ENCODE results near the gene SLMAP. TPM values are rescaled to one million over a fixed set of nuclear protein-coding genes. Genes with fewer than 3 reads are reported as not detected.
A peak's percentile ranks its signal among the peaks of the same experiment; 100 is the strongest.

SLMAP gene
- total RNA-seq, 1 experiment from 2014 or later = 79.5 TPM

DNA sequence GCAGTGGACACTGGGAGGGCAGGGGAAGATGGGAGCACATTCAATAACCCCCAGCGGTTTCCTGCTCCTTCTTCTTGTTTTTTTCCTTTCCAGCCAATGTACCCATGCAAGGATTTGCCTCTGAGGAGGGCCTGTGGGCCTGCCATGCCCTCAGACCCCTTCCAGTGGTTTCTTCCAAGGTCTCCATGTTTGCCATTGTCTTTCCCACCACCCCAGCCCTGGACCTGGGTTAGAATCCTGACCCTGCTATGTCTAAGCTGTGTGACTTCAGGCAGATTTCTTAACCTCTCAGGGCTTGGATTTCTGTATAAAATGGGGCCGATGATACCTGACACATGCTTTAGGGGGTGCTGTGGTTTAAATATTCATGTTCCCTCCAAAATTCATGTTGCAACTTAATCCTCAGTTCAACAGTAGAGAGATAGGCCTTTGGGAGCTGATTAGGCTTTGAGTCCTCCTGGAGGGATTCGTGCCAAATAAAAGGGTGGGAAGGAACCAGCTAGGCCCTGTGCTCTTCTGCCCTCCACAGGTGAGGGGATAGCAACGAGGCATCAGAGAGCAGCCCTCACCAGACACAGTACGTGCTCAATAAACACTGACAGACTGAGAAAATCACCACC is 205.8 kb downstream of the SLMAP start:
- TF ChIP-seq, protein P1, sequence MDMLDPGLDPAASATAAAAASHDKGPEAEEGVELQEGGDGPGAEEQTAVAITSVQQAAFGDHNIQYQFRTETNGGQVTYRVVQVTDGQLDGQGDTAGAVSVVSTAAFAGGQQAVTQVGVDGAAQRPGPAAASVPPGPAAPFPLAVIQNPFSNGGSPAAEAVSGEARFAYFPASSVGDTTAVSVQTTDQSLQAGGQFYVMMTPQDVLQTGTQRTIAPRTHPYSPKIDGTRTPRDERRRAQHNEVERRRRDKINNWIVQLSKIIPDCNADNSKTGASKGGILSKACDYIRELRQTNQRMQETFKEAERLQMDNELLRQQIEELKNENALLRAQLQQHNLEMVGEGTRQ (CRISPR knock-in tag; IDR thresholded peaks at IDR 0.05) = no peak
- TF ChIP-seq, protein P2, sequence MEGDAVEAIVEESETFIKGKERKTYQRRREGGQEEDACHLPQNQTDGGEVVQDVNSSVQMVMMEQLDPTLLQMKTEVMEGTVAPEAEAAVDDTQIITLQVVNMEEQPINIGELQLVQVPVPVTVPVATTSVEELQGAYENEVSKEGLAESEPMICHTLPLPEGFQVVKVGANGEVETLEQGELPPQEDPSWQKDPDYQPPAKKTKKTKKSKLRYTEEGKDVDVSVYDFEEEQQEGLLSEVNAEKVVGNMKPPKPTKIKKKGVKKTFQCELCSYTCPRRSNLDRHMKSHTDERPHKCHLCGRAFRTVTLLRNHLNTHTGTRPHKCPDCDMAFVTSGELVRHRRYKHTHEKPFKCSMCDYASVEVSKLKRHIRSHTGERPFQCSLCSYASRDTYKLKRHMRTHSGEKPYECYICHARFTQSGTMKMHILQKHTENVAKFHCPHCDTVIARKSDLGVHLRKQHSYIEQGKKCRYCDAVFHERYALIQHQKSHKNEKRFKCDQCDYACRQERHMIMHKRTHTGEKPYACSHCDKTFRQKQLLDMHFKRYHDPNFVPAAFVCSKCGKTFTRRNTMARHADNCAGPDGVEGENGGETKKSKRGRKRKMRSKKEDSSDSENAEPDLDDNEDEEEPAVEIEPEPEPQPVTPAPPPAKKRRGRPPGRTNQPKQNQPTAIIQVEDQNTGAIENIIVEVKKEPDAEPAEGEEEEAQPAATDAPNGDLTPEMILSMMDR (IDR thresholded peaks at IDR 0.05) = peak; percentile 15; the same call in 1 of the 2 replicates
- TF ChIP-seq RELA (CRISPR knock-in tag; IDR thresholded peaks at IDR 0.05; ENCODE audit: borderline replicate concordance) (no peak), GTF2I (CRISPR knock-in tag; conservative IDR thresholded peaks at IDR 0.05) (0 out of 2 replicates have a peak, but pooled peaks have one; percentile 13), GABPB1 (CRISPR knock-in tag; IDR thresholded peaks at IDR 0.05) (no peak)
- H3K36me3 Mint-ChIP-seq = no peaks in the 10 kb centered on the region
- POLR2A ChIA-PET = no interaction called here
- DNase-seq (ENCODE audit: low spot score) (no peak), ATAC-seq (peak; percentile 73)
- no peak overlapping the region; the same call in 1 of the 2 replicates for H3K27ac Mint-ChIP-seq
- H3K27me3 Mint-ChIP-seq (ENCODE audit: low read depth) = no peaks in the 10 kb centered on the region
- no peaks in the 10 kb centered on the region for H3K9me3 Mint-ChIP-seq
- peaks cover 6% of the 10 kb centered on the region for H3K4me1 Mint-ChIP-seq
- CTCF ChIA-PET = interaction anchor here (0.7 to 1.8 kb wide), 20 partner anchors 9 to 255 kb away, joined by 3 to 12 read pairs (median 4); no protein-coding TSS in a partner anchor
- no peak overlapping the region for H3K4me3 Mint-ChIP-seq

DNA sequence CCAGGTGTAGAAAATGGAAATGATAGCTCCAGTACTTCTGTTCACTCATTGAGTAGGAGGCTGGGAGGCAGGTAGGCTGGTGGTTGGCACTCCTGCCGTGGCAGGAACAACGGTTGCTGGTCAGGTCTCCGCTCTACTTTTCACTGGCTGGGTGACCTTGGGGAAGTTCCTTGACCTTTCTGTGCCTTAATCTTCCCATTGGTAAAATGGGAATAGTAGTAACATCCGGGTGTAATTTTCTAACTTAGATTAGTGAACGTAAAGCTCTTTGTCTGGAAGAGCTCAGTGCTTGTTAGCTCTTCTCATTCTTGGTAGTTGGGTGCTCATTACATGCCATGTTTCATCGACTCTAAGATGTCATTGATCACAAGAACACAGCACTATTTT is 206.3 kb downstream of the SLMAP start:
- CTCF ChIA-PET = interaction anchor here (0.8 to 1.8 kb wide), 19 partner anchors 9 to 226 kb away, joined by 3 to 12 read pairs (median 4); no protein-coding TSS in a partner anchor
- DNase-seq (ENCODE audit: low spot score) = no peak
- no peak for TF ChIP-seq SOX15 (CRISPR knock-in tag; IDR thresholded peaks at IDR 0.05)
- Mint-ChIP-seq H3K4me1 (peaks cover 6% of the 10 kb centered on the region), H3K36me3 (no peaks in the 10 kb centered on the region), H3K9me3 (no peaks in the 10 kb centered on the region), H3K27me3 (ENCODE audit: low read depth) (no peaks in the 10 kb centered on the region), H3K27ac (peak overlapping the region; percentile 19; the same call in 1 of the 2 replicates), H3K4me3 (no peak overlapping the region)
- ATAC-seq = no peak
- POLR2A ChIA-PET = no interaction called here

DNA sequence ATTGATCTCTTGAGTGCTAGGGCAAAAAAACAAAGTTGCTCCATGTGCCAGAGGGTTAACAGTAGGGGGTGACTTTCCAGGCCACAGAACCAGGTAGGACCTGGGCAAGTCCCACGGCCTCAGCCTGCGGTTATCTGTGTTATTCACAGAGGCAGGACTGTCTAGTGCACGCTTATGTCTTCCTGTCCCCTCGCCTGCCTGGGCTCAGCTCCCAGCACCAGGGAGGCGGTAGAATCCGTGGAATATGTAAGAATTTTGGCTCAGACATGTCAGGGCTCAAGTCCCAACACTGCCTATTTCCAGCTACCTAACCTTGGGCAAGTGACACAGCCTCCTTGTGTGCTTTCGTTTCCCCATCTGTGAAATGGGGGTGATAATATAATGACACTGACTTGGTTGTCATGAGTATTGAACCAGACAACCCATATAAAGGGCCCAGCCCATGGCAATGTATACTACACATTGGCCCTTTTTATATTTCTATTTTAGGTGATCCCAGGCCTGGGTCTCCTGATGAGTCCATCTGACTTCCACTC is 207.8 kb downstream of the SLMAP start:
- H3K9me3 Mint-ChIP-seq = no peaks in the 10 kb centered on the region
- no peaks in the 10 kb centered on the region for H3K36me3 Mint-ChIP-seq
- POLR2A ChIA-PET = no interaction called here
- DNase-seq (ENCODE audit: low spot score) (no peak), ATAC-seq (no peak)
- TF ChIP-seq RORB (CRISPR knock-in tag; IDR thresholded peaks at IDR 0.05) (no peak), JAZF1 (CRISPR knock-in tag; IDR thresholded peaks at IDR 0.05) (no peak), ZBTB21 (CRISPR knock-in tag; IDR thresholded peaks at IDR 0.05; ENCODE audit: borderline replicate concordance) (no peak), SMAD4 (CRISPR knock-in tag; IDR thresholded peaks at IDR 0.05) (no peak), HMGA2 (CRISPR knock-in tag; IDR thresholded peaks at IDR 0.05) (no peak), TEAD4 (CRISPR knock-in tag; IDR thresholded peaks at IDR 0.05) (no peak)
- TF ChIP-seq, protein P3, sequence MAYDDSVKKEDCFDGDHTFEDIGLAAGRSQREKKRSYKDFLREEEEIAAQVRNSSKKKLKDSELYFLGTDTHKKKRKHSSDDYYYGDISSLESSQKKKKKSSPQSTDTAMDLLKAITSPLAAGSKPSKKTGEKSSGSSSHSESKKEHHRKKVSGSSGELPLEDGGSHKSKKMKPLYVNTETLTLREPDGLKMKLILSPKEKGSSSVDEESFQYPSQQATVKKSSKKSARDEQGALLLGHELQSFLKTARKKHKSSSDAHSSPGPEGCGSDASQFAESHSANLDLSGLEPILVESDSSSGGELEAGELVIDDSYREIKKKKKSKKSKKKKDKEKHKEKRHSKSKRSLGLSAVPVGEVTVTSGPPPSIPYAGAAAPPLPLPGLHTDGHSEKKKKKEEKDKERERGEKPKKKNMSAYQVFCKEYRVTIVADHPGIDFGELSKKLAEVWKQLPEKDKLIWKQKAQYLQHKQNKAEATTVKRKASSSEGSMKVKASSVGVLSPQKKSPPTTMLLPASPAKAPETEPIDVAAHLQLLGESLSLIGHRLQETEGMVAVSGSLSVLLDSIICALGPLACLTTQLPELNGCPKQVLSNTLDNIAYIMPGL (CRISPR knock-in tag; IDR thresholded peaks at IDR 0.05) = no peak
- TF ChIP-seq, protein P4, sequence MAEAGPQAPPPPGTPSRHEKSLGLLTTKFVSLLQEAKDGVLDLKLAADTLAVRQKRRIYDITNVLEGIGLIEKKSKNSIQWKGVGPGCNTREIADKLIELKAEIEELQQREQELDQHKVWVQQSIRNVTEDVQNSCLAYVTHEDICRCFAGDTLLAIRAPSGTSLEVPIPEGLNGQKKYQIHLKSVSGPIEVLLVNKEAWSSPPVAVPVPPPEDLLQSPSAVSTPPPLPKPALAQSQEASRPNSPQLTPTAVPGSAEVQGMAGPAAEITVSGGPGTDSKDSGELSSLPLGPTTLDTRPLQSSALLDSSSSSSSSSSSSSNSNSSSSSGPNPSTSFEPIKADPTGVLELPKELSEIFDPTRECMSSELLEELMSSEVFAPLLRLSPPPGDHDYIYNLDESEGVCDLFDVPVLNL (CRISPR knock-in tag; IDR thresholded peaks at IDR 0.05; ENCODE audit: borderline replicate concordance, low read depth) = no peak
- TF ChIP-seq, protein P5, sequence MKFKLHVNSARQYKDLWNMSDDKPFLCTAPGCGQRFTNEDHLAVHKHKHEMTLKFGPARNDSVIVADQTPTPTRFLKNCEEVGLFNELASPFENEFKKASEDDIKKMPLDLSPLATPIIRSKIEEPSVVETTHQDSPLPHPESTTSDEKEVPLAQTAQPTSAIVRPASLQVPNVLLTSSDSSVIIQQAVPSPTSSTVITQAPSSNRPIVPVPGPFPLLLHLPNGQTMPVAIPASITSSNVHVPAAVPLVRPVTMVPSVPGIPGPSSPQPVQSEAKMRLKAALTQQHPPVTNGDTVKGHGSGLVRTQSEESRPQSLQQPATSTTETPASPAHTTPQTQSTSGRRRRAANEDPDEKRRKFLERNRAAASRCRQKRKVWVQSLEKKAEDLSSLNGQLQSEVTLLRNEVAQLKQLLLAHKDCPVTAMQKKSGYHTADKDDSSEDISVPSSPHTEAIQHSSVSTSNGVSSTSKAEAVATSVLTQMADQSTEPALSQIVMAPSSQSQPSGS (CRISPR knock-in tag; IDR thresholded peaks at IDR 0.05; ENCODE audit: borderline replicate concordance, low read depth) = no peak
- H3K27me3 Mint-ChIP-seq (ENCODE audit: low read depth) = no peaks in the 10 kb centered on the region
- no peak overlapping the region for H3K4me3 Mint-ChIP-seq
- H3K27ac Mint-ChIP-seq = no peak overlapping the region
- CTCF ChIA-PET = no interaction called here
- peaks cover 9% of the 10 kb centered on the region for H3K4me1 Mint-ChIP-seq

Measured in WTC11 (cell line).